Subcutaneous adipose tissue (tissue), 4 donors: ENCODE results near the gene CXorf49B. TPM values are rescaled to one million over a fixed set of nuclear protein-coding genes. Genes with fewer than 3 reads are reported as not detected.
"Not testable (repeated sequence)": the region's sequence is repeated elsewhere in the genome, so short reads cannot be mapped to it uniquely, and the experiment has no call there.

Experiments
- small RNA-seq: library from RNA; depleted of rRNA; stranded (forward); fragments of <200 nt; gene quantifications from one replicate; pipeline ENCODE3, GENCODE V24; 2016
- total RNA-seq, 4 donors: library from RNA; depleted of rRNA; stranded (reverse); fragments of >200 nt; gene quantifications; one replicate each; pipeline ENCODE4 v1.1.0, GENCODE V29; 2016
- TF ChIP-seq, protein P1 (sequence below): fragments of 450-650 bp; IDR thresholded peaks from one replicate; pipeline ENCODE4 v1.5.1; 2016; ENCODE audit warnings: low read depth, mild to moderate bottlenecking, control low read depth, antibody characterized with exemption, moderate library complexity

The CXorf49B gene
- total RNA-seq: not detected

DNA sequence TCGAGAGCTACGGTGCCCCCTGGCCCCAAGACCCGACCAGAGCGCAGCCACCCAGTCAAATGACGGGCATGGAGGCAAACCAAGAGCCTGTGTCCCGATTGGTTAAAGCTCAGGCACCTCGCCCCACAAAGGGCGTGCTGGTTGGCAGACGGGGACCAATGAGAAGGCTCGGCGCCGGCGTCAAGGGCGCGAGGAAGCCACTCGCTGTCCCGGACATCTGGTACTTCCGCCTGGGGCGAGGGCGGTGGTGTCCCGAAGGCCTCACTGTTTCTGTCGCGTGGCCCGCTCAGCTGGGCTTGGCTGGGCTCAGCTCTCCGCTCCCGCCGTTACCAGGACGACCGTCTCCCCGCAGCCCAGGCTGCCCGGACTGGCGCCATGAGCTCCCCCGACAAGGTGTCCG, at the start of gene CXorf49B:
TSS of gene CXorf49B (plus strand) at position 301 of the 400 bp plus-strand sequence. CDS start at position 376, 75 bp downstream.
- TF ChIP-seq, protein P1, sequence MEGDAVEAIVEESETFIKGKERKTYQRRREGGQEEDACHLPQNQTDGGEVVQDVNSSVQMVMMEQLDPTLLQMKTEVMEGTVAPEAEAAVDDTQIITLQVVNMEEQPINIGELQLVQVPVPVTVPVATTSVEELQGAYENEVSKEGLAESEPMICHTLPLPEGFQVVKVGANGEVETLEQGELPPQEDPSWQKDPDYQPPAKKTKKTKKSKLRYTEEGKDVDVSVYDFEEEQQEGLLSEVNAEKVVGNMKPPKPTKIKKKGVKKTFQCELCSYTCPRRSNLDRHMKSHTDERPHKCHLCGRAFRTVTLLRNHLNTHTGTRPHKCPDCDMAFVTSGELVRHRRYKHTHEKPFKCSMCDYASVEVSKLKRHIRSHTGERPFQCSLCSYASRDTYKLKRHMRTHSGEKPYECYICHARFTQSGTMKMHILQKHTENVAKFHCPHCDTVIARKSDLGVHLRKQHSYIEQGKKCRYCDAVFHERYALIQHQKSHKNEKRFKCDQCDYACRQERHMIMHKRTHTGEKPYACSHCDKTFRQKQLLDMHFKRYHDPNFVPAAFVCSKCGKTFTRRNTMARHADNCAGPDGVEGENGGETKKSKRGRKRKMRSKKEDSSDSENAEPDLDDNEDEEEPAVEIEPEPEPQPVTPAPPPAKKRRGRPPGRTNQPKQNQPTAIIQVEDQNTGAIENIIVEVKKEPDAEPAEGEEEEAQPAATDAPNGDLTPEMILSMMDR: not testable (repeated sequence)

DNA sequence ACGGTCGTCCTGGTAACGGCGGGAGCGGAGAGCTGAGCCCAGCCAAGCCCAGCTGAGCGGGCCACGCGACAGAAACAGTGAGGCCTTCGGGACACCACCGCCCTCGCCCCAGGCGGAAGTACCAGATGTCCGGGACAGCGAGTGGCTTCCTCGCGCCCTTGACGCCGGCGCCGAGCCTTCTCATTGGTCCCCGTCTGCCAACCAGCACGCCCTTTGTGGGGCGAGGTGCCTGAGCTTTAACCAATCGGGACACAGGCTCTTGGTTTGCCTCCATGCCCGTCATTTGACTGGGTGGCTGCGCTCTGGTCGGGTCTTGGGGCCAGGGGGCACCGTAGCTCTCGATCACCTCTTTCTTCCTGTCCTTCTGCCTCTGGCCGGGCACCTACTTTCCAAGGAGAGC, 45.0 kb upstream of the CXorf49B start, which contains the start of gene CXorf49:
TSS of gene CXorf49 (minus strand) at position 101 of the 400 bp plus-strand sequence. CDS start 134 bp downstream, outside the sequence.
- TF ChIP-seq, protein P1: not testable (repeated sequence)

DNA sequence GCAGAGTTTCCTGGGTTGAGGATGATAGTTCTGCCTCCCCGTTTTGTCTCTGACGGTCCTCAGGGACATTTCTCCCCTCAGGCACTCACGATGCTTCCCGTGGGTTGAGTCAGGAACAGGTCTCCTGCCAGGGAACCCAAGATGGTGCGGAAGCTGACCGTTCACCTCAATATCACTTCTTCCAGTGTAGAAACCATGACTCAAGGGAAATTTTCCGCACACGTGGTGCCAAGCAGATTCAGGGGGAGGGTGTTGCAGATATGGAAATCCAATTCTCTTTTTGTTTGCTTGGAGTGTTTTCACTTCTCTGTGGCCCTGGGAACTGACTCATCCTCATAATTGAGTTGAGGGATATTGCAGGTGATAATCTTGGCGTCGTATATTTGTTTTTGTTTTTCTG, 46.7 kb downstream of the CXorf49B start:
- TF ChIP-seq, protein P1: no peak

DNA sequence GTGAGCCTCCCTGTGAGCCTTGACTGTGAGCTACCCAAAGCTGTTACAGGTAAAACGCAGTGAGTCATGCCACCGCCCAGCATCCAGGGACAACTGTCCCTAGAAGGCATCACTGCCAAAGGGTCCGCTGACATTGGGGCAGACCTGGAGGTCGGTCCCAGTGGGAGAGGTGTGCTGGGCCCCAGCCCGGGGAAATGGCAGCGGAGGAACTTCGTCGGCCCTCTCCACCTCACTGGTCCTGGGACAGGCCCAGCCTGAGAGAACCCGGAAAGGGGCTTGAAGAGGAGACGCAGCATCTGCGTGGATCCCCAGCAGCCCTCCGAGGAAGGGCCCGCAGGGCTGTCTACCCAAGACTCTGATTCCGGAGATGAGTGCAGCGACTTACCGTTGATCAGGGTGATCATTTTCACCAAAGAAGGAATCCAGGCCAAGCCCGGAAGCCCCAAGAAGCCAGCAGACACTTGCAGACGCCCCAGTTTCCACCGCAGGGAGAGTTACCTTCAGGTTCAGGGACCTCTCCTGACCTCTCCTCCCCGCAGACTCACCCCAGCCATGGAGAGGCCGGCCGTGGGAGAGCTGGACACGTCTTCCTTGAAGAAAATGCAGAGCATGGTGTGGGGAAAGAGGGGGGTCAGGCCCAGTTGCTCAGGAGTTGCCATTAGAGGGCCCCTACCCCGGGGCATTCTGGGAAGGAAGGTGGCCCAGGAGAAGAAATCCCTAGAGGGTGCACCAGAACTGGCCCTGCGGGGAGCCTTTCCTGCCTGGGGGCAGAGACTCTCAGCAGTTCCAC, 51.2 kb downstream of the CXorf49B start:
- TF ChIP-seq, protein P1: no peak

DNA sequence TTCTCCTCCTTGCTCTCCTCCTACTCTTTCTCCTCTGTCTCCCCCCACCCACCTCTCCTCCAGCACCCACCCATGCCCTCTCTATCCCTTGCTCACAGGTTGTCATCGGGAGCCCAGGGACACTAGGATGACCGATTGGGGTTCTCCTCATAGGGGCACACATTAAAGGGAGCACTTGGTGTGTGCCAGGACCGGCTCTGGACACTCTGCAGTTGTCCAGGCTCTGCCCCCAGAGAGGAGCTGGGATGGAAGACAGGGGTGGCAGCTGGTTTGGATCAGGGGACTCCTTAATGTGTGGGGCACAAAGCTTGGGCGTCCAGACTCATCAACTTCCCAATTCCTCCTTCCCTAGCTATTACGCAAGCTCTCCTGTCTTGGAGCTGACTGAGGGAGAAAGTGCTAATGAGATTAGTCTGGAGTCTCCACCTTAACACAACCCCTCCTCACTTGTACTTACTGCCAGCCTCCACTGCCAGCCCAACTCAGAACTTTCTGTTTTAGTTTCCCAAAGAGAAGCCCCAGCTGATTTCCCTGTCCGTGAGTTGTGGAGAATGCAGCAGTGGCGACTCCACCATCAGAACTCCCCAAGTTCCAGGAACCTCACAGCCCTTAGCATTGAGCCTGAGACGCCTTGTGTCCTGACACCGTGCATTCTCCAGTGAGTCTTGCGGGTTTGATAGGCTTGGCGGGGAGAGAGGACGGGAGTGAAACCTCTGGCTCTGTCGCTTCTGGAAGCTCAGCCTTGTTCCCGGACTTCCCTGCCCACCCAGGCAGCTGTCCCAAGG, 52.2 kb downstream of the CXorf49B start:
- TF ChIP-seq, protein P1: no peak

DNA sequence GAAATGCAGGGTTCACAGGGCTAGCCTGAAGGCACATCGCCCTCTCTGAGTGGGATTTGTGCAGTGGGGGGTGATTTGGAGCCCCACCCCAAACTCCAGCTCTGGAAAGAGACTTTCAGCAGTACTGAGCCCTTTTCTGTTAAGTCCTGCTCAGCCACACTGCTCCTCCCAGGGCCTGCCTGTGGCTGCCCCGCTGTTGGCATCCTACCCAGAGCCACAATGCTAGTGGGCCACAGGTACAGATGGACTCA, 52.7 kb downstream of the CXorf49B start:
- TF ChIP-seq, protein P1: no peak

Small RNA genes within 50 kb of the gene (small RNA-seq; reads per million reads assigned to genes)
- gene BX276092.1 (not detected), gene BX276092.6 (not detected), gene BX276092.8 (not detected)

Other genes starting within 250 kb of the CXorf49B start
- gene OGT, start 230.2 kb upstream of the CXorf49B start, total RNA-seq: 100 to 1,000 TPM; 168 to 233 (median 191) TPM
- gene GCNA, start 184.9 kb upstream of the CXorf49B start, total RNA-seq: 1 to 10 TPM; 4.1 to 5.7 (median 5.1) TPM
- gene CXCR3, start 144.8 kb upstream of the CXorf49B start, total RNA-seq: not detected
- not detected for gene CXorf49, start 45.1 kb upstream of the CXorf49B start, total RNA-seq
- gene NHSL2, start 147.5 kb downstream of the CXorf49B start, total RNA-seq: 10 to 100 TPM in 1 of 4 donors, 1 to 10 TPM in 3; 5.6 to 12.2 (median 8.8) TPM